Natural killer cell treated with Interleukin-12 subunit alpha and Interleukin-12 subunit beta and Interleukin-15 and Interleukin-18, amount 100 ng/mL, for 72 hours (primary cell): ENCODE measurements around the gene STPG3. TPM values are rescaled to one million over a fixed set of nuclear protein-coding genes. Genes with fewer than 3 reads are reported as not detected.

Source experiments
- ATAC-seq, 2 donors: fragments of 150-1000 bp; cut with Tn5 transposase in 1 of 2; sonication (Bioruptor Pico), chemical (Tn5 transposase) in 1 of 2; 2 replicates each; pipeline ENCODE4 v1.10.0; 2021
- DNase-seq: peaks from one replicate; pipeline ENCODE4 v3.0.0; 2022; ENCODE audit warnings: low spot score
- H3K27ac Mint-ChIP-seq, 2 donors: 1 replicate in 1 of 2; 2 replicates in 1 of 2; pipeline ENCODE4 v1.8.0; 2022; ENCODE audit warnings: mixed read lengths in 2 of 2, mild to moderate bottlenecking in 1 of 2, moderate library complexity in 1 of 2
- H3K27me3 Mint-ChIP-seq, 2 donors: 1 replicate in 1 of 2; 2 replicates in 1 of 2; pipeline ENCODE4 v1.8.0; 2022; ENCODE audit warnings: mixed read lengths in 2 of 2
- H3K36me3 Mint-ChIP-seq: one replicate; pipeline ENCODE4 v1.8.0; 2022; ENCODE audit warnings: mixed read lengths
- H3K4me1 Mint-ChIP-seq, 2 donors: 1 replicate in 1 of 2; 2 replicates in 1 of 2; pipeline ENCODE4 v1.8.0; 2022; ENCODE audit warnings: low read depth in 2 of 2, mixed read lengths in 2 of 2, mild to moderate bottlenecking in 1 of 2
- H3K4me3 Mint-ChIP-seq: one replicate; pipeline ENCODE4 v1.8.0; 2022; ENCODE audit warnings: mixed read lengths
- H3K9me3 Mint-ChIP-seq: 2 replicates; pipeline ENCODE4 v1.8.0; 2022; ENCODE audit warnings: mixed read lengths
- total RNA-seq, 2 donors: library from RNA; stranded (reverse); gene quantifications; one replicate each; pipeline ENCODE4 v1.2.3, GENCODE V29; 2022

STPG3 gene
- total RNA-seq, 2 donors from 2014 or later: not detected

- H3K9me3 Mint-ChIP-seq: no peaks in the 10 kb centered on the region
- H3K4me3 Mint-ChIP-seq: no peak overlapping the region
- H3K36me3 Mint-ChIP-seq: peaks cover 7% of the 10 kb centered on the region
- no peak for ATAC-seq
- no peak for DNase-seq
- peak overlapping the region in 1 of 2 donors; percentile 4 for H3K27ac Mint-ChIP-seq
- H3K27me3 Mint-ChIP-seq: no peaks in the 10 kb centered on the region
- peaks cover 9 to 11% of the 10 kb centered on the region in 2 donors for H3K4me1 Mint-ChIP-seq
These were observed 17.6 kb downstream of the STPG3 start for GRCh38 chr9:137268538-137269201.

GRCh38 chr9:137269231-137269772, 18.2 kb downstream of the STPG3 start:
- no peaks in the 10 kb centered on the region for H3K9me3 Mint-ChIP-seq
- H3K27me3 Mint-ChIP-seq: no peaks in the 10 kb centered on the region
- peaks cover 9 to 11% of the 10 kb centered on the region in 2 donors for H3K4me1 Mint-ChIP-seq
- H3K4me3 Mint-ChIP-seq: no peak overlapping the region
- peaks cover 7% of the 10 kb centered on the region for H3K36me3 Mint-ChIP-seq
- H3K27ac Mint-ChIP-seq: no peak overlapping the region
- ATAC-seq (no peak), DNase-seq (no peak)

- no peaks in the 10 kb centered on the region for H3K27me3 Mint-ChIP-seq
These were observed 20.0 kb downstream of the STPG3 start for GRCh38 chr9:137270929-137271695.

DNA sequence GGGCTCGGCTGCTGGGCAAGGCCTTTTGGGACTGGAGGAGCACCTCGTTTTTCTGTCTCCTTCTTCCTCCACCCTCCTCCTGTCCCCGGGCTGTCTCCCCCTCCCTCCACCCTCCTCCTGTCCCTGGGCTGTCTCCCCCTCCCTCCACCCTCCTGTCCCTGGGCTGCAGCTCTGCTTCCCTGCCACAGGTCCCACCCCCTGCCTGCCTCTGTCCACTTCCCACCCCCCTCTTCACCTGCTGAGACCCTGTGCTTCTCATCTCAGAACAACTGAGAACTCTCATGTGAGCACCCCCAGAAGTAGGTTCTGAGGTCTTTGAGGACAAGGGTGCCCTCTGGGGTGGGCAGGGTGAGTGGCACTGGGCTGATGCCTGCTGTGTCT, 20.6 kb downstream of the STPG3 start:
- no peaks in the 10 kb centered on the region for H3K27me3 Mint-ChIP-seq
- H3K4me1 Mint-ChIP-seq: peaks cover 18 to 24% of the 10 kb centered on the region in 2 donors
- no peak overlapping the region for H3K27ac Mint-ChIP-seq
- DNase-seq (no peak), ATAC-seq (no peak)
- H3K9me3 Mint-ChIP-seq: no peaks in the 10 kb centered on the region
- no peak overlapping the region for H3K4me3 Mint-ChIP-seq
- peaks cover 7% of the 10 kb centered on the region for H3K36me3 Mint-ChIP-seq

More at GRCh38 chr9:137270929-137271695, 20.0 kb downstream of the STPG3 start:
- Mint-ChIP-seq H3K9me3 (no peaks in the 10 kb centered on the region), H3K36me3 (peaks cover 7% of the 10 kb centered on the region), H3K4me1 (peaks cover 16 to 22% of the 10 kb centered on the region in 2 donors), H3K27ac (no peak overlapping the region), H3K4me3 (no peak overlapping the region)
- DNase-seq (no peak), ATAC-seq (peak in 1 of 2 donors; percentile 15)

DNA sequence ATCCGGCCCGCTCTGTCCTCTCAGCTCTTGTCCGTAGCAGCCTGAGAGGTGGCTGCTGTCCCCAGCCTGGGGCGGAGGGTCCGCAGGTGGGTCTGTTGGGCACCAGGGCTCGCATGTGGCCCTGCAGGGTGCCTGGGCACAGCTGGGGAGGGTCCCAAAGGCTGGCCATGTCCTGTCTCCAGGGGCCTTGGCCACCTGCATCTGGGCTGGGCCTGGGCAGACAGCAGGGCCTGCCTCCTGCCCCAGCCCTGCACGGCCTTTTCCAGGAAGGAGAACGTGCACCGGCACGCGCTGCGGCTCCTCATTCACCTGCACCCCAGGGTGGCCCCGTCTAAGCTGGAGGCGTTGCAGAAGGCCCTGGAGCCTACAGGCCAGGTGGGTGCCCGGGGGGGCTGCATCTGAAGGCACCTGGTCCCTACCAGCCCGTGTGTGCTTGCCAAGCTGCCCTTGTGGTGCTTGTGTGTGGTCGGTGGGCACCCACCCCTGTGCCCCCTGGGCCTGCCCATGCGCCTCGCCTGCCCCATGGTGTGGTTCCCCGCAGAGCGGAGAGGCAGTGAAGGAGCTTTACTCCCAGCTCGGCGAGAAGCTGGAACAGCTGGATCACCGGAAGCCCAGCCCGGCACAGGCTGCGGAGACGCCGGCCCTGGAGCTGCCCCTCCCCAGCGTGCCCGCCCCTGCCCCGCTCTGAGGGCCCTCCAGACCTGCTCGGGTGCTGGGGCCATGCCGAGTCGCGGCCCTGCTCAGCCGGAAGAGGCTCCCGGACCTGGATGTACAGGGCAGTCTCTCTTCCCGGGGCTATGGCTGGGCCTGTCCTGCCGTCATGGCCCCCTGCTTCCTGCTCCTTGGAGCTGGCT, 21.4 kb downstream of the STPG3 start:
- no peaks in the 10 kb centered on the region for H3K27me3 Mint-ChIP-seq
- ATAC-seq: peak in 1 of 2 donors; percentile 1
- peaks cover 7% of the 10 kb centered on the region for H3K36me3 Mint-ChIP-seq
- no peak overlapping the region for H3K4me3 Mint-ChIP-seq
- no peak for DNase-seq
- no peak overlapping the region for H3K27ac Mint-ChIP-seq
- no peaks in the 10 kb centered on the region for H3K9me3 Mint-ChIP-seq
- H3K4me1 Mint-ChIP-seq: peaks cover 22 to 28% of the 10 kb centered on the region in 2 donors

- no peak for DNase-seq
- Mint-ChIP-seq H3K27ac (no peak overlapping the region), H3K4me3 (no peak overlapping the region), H3K4me1 (peaks cover 22 to 28% of the 10 kb centered on the region in 2 donors), H3K9me3 (no peaks in the 10 kb centered on the region), H3K36me3 (peaks cover 7% of the 10 kb centered on the region), H3K27me3 (no peaks in the 10 kb centered on the region)
- ATAC-seq: no peak
These were observed 22.0 kb downstream of the STPG3 start for GRCh38 chr9:137273095-137273490.

DNA sequence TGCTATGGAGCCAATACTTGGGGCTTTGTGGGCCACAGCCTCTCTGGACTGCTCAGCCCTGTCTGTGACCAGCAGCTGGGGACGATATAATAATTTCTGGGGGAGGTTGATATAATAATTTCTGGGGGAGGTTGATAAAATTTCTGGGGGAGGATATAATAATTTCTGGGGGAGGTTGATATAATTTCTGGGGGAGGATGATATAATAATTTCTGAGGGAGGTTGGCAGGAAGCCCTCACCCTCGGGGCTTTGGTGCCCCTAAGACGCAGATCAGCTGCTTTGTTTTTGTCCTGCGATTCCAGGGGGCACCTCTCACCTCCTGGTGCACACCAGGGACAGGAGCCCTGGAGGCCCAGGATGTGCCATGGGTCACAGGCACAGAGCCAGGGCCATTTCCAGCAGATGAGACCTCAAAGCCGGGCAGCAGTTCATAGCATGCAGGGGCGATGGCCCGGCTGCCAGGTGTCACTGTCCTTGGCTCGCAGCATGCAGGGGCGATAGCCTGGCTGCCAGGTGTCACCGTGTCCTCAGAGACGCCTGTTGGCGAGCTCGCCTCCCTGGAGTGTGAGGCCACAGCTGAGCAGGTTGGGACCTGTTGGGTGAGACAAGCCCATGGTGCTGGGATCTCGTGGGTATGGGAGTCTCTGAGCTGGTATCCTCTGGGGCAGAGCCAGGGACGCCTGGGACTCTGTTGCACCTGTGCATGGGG, 22.7 kb downstream of the STPG3 start:
- no peak overlapping the region for H3K4me3 Mint-ChIP-seq
- H3K9me3 Mint-ChIP-seq: no peaks in the 10 kb centered on the region
- H3K36me3 Mint-ChIP-seq: peaks cover 2% of the 10 kb centered on the region
- H3K27me3 Mint-ChIP-seq: no peaks in the 10 kb centered on the region
- DNase-seq (no peak), ATAC-seq (no peak)
- peaks cover 16 to 25% of the 10 kb centered on the region in 2 donors for H3K4me1 Mint-ChIP-seq
- H3K27ac Mint-ChIP-seq: no peak overlapping the region

DNA sequence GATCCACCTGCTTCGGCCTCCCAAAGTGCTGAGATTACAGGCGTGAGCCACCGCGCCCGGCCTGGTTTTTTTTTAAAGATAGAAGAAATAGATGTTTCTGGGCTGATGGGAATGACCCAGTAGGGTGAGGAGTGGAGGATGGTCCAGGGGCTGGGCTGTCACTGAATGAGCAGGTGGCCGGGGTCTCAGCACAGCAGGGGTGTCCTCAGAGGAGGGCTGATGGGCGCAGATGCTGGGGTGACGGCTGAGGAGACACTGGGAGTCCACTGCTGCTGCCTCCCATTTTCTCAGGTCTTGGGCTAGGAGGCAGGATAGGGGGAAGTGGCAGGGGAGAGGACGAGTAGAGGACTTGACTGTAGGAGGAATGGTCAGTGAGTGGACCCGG, 24.1 kb downstream of the STPG3 start:
- Mint-ChIP-seq H3K27ac (peak overlapping the region; percentile 46 to 63), H3K36me3 (no peaks in the 10 kb centered on the region), H3K27me3 (no peaks in the 10 kb centered on the region), H3K9me3 (no peaks in the 10 kb centered on the region), H3K4me1 (peaks cover 15 to 22% of the 10 kb centered on the region in 2 donors), H3K4me3 (peak overlapping the region; percentile 34)
- DNase-seq: no peak
- ATAC-seq: no peak

GRCh38 chr9:137275588-137276472, 24.7 kb downstream of the STPG3 start:
- Mint-ChIP-seq H3K4me3 (peak overlapping the region; percentile 34), H3K9me3 (no peaks in the 10 kb centered on the region), H3K27me3 (no peaks in the 10 kb centered on the region), H3K4me1 (peaks cover 15 to 22% of the 10 kb centered on the region in 2 donors), H3K27ac (peak overlapping the region; percentile 46 to 63), H3K36me3 (no peaks in the 10 kb centered on the region)
- no peak for DNase-seq
- no peak for ATAC-seq

GRCh38 chr9:137276473-137277328, 25.6 kb downstream of the STPG3 start:
- H3K27me3 Mint-ChIP-seq: no peaks in the 10 kb centered on the region
- peak overlapping the region; percentile 84 to 92 for H3K27ac Mint-ChIP-seq
- DNase-seq (no peak), ATAC-seq (no peak)
- H3K4me1 Mint-ChIP-seq: peaks cover 11 to 19% of the 10 kb centered on the region in 2 donors
- peak overlapping the region; percentile 91 for H3K4me3 Mint-ChIP-seq
- H3K9me3 Mint-ChIP-seq: no peaks in the 10 kb centered on the region
- no peaks in the 10 kb centered on the region for H3K36me3 Mint-ChIP-seq

DNA sequence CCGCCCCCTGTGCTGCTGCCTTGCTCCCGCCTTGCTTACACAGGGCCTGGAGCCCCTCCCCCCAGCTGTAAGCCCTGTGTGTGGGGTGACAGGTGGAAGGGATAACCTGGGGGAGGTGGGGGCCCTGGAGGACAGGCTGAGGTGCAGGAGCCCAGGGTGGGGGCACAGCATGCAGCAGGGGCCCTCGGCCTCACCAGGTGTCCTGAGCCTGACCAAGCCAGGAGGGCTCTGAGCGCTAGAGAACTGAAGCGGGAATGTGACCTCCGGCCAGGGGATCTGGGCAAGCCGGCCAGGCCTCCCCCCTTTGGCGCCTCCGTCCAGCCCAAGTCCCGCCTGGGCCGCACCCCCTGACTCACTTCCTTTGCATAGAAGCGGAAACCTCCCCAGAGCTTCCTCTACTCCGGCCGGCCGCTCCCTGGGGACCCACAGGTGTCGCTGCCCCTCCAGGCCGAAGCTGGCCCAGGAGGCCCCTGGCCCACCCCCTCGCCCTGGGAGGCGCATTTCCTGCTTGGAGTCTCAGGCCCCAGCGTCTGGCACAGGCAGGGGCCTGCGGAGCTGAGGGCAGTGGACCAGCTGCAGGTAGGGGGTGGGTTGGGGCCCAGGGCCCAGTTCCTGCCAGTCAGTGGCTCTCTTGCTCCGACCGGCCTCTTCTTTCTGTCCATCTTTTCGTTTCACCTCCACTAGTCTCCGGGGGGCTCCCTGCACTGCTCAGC, 26.4 kb downstream of the STPG3 start, which contains the start of gene TOR4A:
Gene TOR4A (plus strand): TSS at position 398 of the 713 bp plus-strand sequence. CDS start 964 bp downstream, outside the sequence.
- Mint-ChIP-seq H3K4me1 (peaks cover 14 to 19% of the 10 kb centered on the region in 2 donors), H3K27me3 (no peaks in the 10 kb centered on the region), H3K36me3 (peaks cover 2% of the 10 kb centered on the region), H3K9me3 (no peaks in the 10 kb centered on the region), H3K4me3 (peak within 1 kb of the TSS; percentile 91), H3K27ac (peak within 1 kb of the TSS; percentile 84 to 92)
- ATAC-seq: peak; percentile 87 to 88
- peak; percentile 85 for DNase-seq
